C4-2B (cell line): ENCODE results near the gene DERA.

Experiments
- CTCF ChIP-seq: fragments of 450-650 bp; conservative IDR thresholded peaks from 2 replicates; pipeline ENCODE4 v1.5.1; 2017; ENCODE audit warnings: mild to moderate bottlenecking
- ZFX ChIP-seq: fragments of 450-650 bp; IDR thresholded peaks from 2 replicates; pipeline ENCODE4 v1.6.1; 2017

- TF ChIP-seq CTCF (peak; percentile 65), ZFX (no peak)
Measured at GRCh38 chr12:15982471-15982870, 71.3 kb downstream of the DERA start.
